A549 (cell line): ENCODE data around the gene UBE2E2. TPM values are rescaled to one million over a fixed set of nuclear protein-coding genes. Genes with fewer than 3 reads are reported as not detected.
"Not testable (repeated sequence)": the region's sequence is repeated elsewhere in the genome, so short reads cannot be mapped to it uniquely, and the experiment has no call there.

ENCODE experiments used
- ATAC-seq, 2 experiments: fragments of 200-7000 bp in 1 of 2; fragments of >200 bp in 1 of 2; cut with Nextera tagmentation in 1 of 2; cut with Tn5 transposase in 1 of 2; 3 replicates each; pipeline versions ENCODE4 v1.8.0 to v1.9.1; 2018 to 2020; ENCODE audit warnings: mild to moderate bottlenecking in 1 of 2, moderate library complexity in 1 of 2
- CTCF ChIA-PET: fragments of 300-600 bp; sonication (Branson Sonifier 250); formaldehyde crosslinking; extraction: SDS; loops from one replicate; lab custom pipeline; 2021; ENCODE audit warnings: antibody characterized with exemption, inconsistent platforms; lab: Yijun Ruan, JAX
- POLR2A ChIA-PET: fragments of 350-600 bp; formaldehyde crosslinking; extraction: SDS; loops from one replicate; lab custom pipeline; 2021; ENCODE audit warnings: antibody characterized with exemption, inconsistent platforms; lab: Yijun Ruan, JAX
- DNase-seq, 2 experiments: peaks; one replicate each; pipeline versions ENCODE4 v3.0.0 to v3.0.0-alpha.2; 2011 to 2016; ENCODE audit warnings: low read depth in 1 of 2, low spot score in 1 of 2
- FAIRE-seq: peaks from 2 replicates; lab custom pipeline; 2011; peaks lifted over from hg19 to GRCh38; lab: Jason Lieb, UNC
- H3K27ac ChIP-seq, 2 experiments: fragments of >200 bp; sonication (Bioruptor Twin); formaldehyde crosslinking; 3 replicates each; pipeline ENCODE4 v1.5.1; 2016 to 2017
- H3K4me1 ChIP-seq: fragments of >200 bp; sonication (Bioruptor Twin); formaldehyde crosslinking; 3 replicates; pipeline ENCODE4 v1.6.1; 2016
- H3K4me2 ChIP-seq: fragments of >200 bp; sonication (Bioruptor Twin); formaldehyde crosslinking; 3 replicates; pipeline ENCODE4 v1.6.1; 2016
- H3K4me3 ChIP-seq: fragments of >200 bp; sonication (Bioruptor Twin); formaldehyde crosslinking; 3 replicates; pipeline ENCODE4 v1.5.1; 2016
- H3K9me3 ChIP-seq: fragments of >200 bp; sonication (Bioruptor Twin); formaldehyde crosslinking; 3 replicates; pipeline ENCODE4 v1.6.1; 2016
- CBX8 ChIP-seq: fragments of 200-600 bp; sonication (generic); IDR thresholded peaks from 2 replicates; pipeline ENCODE4 v1.6.1; 2016
- CHD4 ChIP-seq: fragments of 200-600 bp; sonication (generic); IDR thresholded peaks from 2 replicates; pipeline ENCODE4 v1.6.1; 2016; ENCODE audit warnings: antibody characterized with exemption, mild to moderate bottlenecking, borderline replicate concordance
- E2F6 ChIP-seq: IDR thresholded peaks from 2 replicates; pipeline ENCODE4 v1.6.1; 2012; ENCODE audit warnings: low read depth, borderline replicate concordance
- EHF ChIP-seq: fragments of 250-450 bp; sonication (Bioruptor Pico); IDR thresholded peaks from 2 replicates; pipeline ENCODE4 v1.5.0; 2020; ENCODE audit warnings: mild to moderate bottlenecking
- EHMT2 ChIP-seq: fragments of 200-600 bp; sonication (generic); IDR thresholded peaks from 2 replicates; pipeline ENCODE4 v1.6.1; 2016; ENCODE audit warnings: antibody characterized with exemption, low read depth, mild to moderate bottlenecking, moderate library complexity
- EP300 ChIP-seq, 2 experiments: fragments of >200 bp; sonication (Bioruptor Twin); formaldehyde crosslinking; IDR thresholded peaks; 2 replicates in 1 of 2; 3 replicates in 1 of 2; pipeline ENCODE4 v1.6.1; 2016 to 2017
- ESRRA ChIP-seq: fragments of 150-350 bp; IDR thresholded peaks from 2 replicates; pipeline ENCODE4 v1.6.1; 2014; ENCODE audit warnings: mild to moderate bottlenecking, low read length, borderline replicate concordance
- FOXS1 ChIP-seq: fragments of 250-450 bp; sonication (Bioruptor Pico); IDR thresholded peaks from 2 replicates; pipeline ENCODE4 v1.5.0; 2020; ENCODE audit warnings: mild to moderate bottlenecking, moderate library complexity
- HDAC2 ChIP-seq: fragments of 200-600 bp; sonication (generic); IDR thresholded peaks from 2 replicates; pipeline ENCODE4 v1.6.1; 2016
- HOXA7 ChIP-seq: fragments of 250-450 bp; sonication (Bioruptor Pico); IDR thresholded peaks from 2 replicates; pipeline ENCODE4 v1.5.0; 2020; ENCODE audit warnings: mild to moderate bottlenecking, moderate library complexity
- JUNB ChIP-seq: fragments of >200 bp; sonication (Bioruptor Twin); formaldehyde crosslinking; IDR thresholded peaks from 2 replicates; pipeline ENCODE4 v1.6.1; 2016
- NR3C1 ChIP-seq: fragments of >200 bp; sonication (Bioruptor Twin); formaldehyde crosslinking; IDR thresholded peaks from 3 replicates; pipeline ENCODE4 v1.6.1; 2017
- RAD21 ChIP-seq, 2 experiments: fragments of >200 bp in 1 of 2; sonication (Bioruptor Twin) in 1 of 2; formaldehyde crosslinking in 1 of 2; IDR thresholded peaks in 1 of 2; conservative IDR thresholded peaks in 1 of 2; 2 replicates in 1 of 2; 3 replicates in 1 of 2; pipeline ENCODE4 v1.6.1; 2012 to 2018; ENCODE audit warnings: inconsistent platforms in 1 of 2
- RARB ChIP-seq: fragments of 250-450 bp; sonication (Bioruptor Pico); IDR thresholded peaks from 2 replicates; pipeline ENCODE4 v1.8.0; 2021; ENCODE audit warnings: mild to moderate bottlenecking, moderate library complexity
- RCOR1 ChIP-seq: fragments of 150-350 bp; IDR thresholded peaks from 2 replicates; pipeline ENCODE4 v1.6.1; 2014; ENCODE audit warnings: antibody characterized with exemption, low read length, low read depth
- REST ChIP-seq: fragments of 200-600 bp; sonication (generic); IDR thresholded peaks from 2 replicates; pipeline ENCODE4 v1.6.1; 2016; ENCODE audit warnings: antibody characterized with exemption, mild to moderate bottlenecking, moderate library complexity
- SREBF2 ChIP-seq: fragments of 450-650 bp; IDR thresholded peaks from 2 replicates; pipeline ENCODE4 v1.6.1; 2014; ENCODE audit warnings: mild to moderate bottlenecking, moderate library complexity
- ZC3H11A ChIP-seq: fragments of 450-650 bp; IDR thresholded peaks from 2 replicates; pipeline ENCODE4 v1.6.1; 2014; ENCODE audit warnings: antibody characterized with exemption, mild to moderate bottlenecking
- WGBS: methylation state at CpG from one replicate; pipeline ENCODE4 v1.1.6; 2017; ENCODE audit errors: missing lambda C conversion rate; 5-methylcytosine and 5-hydroxymethylcytosine counted together
- polyA plus RNA-seq, 4 experiments: library from polyadenylated mRNA; depleted of rRNA in 3 of 4; stranded (reverse); fragments of >200 nt; fragmentation: RNase III in 1 of 4; extraction: RNeasy Plus Mini Kit Qiagen cat#74134 plus additional on column Dnase treatment in 1 of 4; gene quantifications; 2 replicates in 3 of 4; 3 replicates in 1 of 4; pipeline ENCODE4 v1.2.3, GENCODE V29; 2011 to 2017
- TF ChIP-seq, protein P1 (sequence below): fragments of >200 bp; sonication (Bioruptor Twin); formaldehyde crosslinking; IDR thresholded peaks from 3 replicates; pipeline ENCODE4 v1.6.1; 2016
- TF ChIP-seq, protein P2 (sequence below): fragments of 250-450 bp; sonication (Bioruptor Pico); IDR thresholded peaks from 2 replicates; pipeline ENCODE4 v1.5.0; 2020; ENCODE audit warnings: low read depth, mild to moderate bottlenecking, moderate library complexity

The UBE2E2 gene
- polyA plus RNA-seq, 2 of the 4 experiments (the other 2 are of a cell fraction), result 28.3 to 56.1 TPM

DNA sequence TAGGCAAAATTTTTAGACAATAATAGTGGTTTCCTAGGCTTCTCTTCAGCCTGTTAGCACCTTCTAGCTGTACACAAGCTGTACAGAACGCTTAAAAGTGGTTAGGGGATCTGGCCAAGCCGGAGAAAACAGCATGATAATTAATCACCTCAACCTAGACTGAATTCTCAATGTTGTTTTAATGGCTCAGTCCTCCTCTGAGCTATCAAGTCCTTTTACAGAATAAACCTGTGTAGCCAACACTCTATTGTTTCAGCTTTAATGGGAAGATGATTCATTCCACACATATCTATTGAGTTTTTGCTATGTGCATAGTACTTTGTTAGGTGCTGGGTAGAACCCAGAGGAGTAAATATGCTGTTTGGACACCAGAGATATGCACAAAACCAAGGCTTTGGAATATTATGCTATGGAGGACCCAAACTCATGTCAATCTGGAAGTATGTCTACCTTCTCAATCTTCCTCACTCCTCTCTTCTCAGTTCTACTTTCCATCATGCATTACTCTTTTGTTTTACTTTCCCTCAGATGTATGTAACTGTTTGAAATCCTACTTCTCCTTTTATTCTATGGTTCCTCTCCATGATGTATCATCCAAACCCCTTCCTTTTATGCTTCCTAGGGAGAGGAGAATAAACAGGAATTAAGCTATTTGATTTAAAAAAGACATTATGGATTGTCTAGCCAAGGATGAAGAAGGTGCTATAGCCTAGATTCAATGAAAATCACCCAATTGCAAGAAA is 27.6 kb upstream of the UBE2E2 start:
- ChIA-PET POLR2A (no interaction called here), CTCF (interaction anchor here (1.3 kb wide), 1 partner anchor 23 kb away, joined by 3 read pairs; no protein-coding TSS in a partner anchor)
- ATAC-seq (no peak), DNase-seq (no peak), FAIRE-seq (no peak)
- Histone ChIP-seq H3K27ac (no peak overlapping the region), H3K4me2 (no peak overlapping the region), H3K4me3 (no peak overlapping the region), H3K9me3 (peaks cover 5% of the 10 kb centered on the region; the same call in 2 of the 3 replicates), H3K4me1 (no peaks in the 10 kb centered on the region; the same call in 2 of the 3 replicates)
- no peak for TF ChIP-seq HDAC2
- TF ChIP-seq, protein P1, sequence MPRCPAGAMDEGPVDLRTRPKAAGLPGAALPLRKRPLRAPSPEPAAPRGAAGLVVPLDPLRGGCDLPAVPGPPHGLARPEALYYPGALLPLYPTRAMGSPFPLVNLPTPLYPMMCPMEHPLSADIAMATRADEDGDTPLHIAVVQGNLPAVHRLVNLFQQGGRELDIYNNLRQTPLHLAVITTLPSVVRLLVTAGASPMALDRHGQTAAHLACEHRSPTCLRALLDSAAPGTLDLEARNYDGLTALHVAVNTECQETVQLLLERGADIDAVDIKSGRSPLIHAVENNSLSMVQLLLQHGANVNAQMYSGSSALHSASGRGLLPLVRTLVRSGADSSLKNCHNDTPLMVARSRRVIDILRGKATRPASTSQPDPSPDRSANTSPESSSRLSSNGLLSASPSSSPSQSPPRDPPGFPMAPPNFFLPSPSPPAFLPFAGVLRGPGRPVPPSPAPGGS, result no peak
- TF ChIP-seq REST, result no peak
- no peak for TF ChIP-seq ZC3H11A
- TF ChIP-seq EHF, result no peak
- no peak for TF ChIP-seq E2F6
- no peak for TF ChIP-seq HOXA7 (CRISPR knock-in tag)
- TF ChIP-seq NR3C1, result no peak
- no peak for TF ChIP-seq CBX8
- TF ChIP-seq JUNB, result no peak
- TF ChIP-seq EHMT2, result no peak
- TF ChIP-seq RAD21 (conservative IDR thresholded peaks at IDR 0.05 in 1 of 2, IDR thresholded peaks at IDR 0.05 in 1 of 2), result no peak
- TF ChIP-seq, protein P2, sequence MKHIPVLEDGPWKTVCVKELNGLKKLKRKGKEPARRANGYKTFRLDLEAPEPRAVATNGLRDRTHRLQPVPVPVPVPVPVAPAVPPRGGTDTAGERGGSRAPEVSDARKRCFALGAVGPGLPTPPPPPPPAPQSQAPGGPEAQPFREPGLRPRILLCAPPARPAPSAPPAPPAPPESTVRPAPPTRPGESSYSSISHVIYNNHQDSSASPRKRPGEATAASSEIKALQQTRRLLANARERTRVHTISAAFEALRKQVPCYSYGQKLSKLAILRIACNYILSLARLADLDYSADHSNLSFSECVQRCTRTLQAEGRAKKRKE (CRISPR knock-in tag), result no peak
- TF ChIP-seq FOXS1 (CRISPR knock-in tag), result no peak
- no peak for TF ChIP-seq ESRRA
- TF ChIP-seq EP300 (IDR thresholded peaks at IDR 0.05), result no peak
- no peak for TF ChIP-seq CHD4
- no peak for TF ChIP-seq RCOR1
- TF ChIP-seq RARB (CRISPR knock-in tag), result no peak
- no peak for TF ChIP-seq SREBF2
- WGBS, result 4% methylated on average over 2 of the region's 2 CpGs

- H3K4me2 ChIP-seq, CTCF ChIA-PET, DNase-seq: not testable (repeated sequence)
Measured at GRCh38 chr3:23176839-23177238, 26.3 kb upstream of the UBE2E2 start.

More at GRCh38 chr3:23176839-23177238, 26.3 kb upstream of the UBE2E2 start:
- H3K27ac ChIP-seq, FAIRE-seq, H3K4me3 ChIP-seq, H3K4me1 ChIP-seq, ATAC-seq, H3K9me3 ChIP-seq, POLR2A ChIA-PET: not testable (repeated sequence)
- WGBS, result 36% methylated on average over 4 of the region's 4 CpGs
